ENCODE data around the gene NECTIN4.

DNA sequence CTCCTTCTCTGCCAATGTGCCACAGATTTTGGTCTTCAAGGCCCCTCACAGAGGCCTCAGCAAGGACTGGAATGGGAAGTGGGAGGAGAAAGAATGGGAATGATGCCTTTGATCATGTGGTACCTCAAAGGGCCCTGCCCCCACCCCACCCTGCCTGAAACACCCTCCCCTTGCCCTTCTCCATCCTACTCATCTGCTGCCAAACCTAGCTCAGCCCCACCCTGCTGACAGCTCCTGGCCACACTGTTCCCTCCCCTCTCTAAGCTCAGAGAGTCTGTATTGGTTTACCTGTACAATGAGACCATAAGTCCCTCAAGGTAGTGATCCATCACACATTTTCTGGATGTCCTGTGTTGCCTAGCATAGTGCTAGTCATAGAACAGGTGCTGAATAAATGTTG lies 12.9 kb downstream of the NECTIN4 start:
- TF ChIP-seq, protein P1, sequence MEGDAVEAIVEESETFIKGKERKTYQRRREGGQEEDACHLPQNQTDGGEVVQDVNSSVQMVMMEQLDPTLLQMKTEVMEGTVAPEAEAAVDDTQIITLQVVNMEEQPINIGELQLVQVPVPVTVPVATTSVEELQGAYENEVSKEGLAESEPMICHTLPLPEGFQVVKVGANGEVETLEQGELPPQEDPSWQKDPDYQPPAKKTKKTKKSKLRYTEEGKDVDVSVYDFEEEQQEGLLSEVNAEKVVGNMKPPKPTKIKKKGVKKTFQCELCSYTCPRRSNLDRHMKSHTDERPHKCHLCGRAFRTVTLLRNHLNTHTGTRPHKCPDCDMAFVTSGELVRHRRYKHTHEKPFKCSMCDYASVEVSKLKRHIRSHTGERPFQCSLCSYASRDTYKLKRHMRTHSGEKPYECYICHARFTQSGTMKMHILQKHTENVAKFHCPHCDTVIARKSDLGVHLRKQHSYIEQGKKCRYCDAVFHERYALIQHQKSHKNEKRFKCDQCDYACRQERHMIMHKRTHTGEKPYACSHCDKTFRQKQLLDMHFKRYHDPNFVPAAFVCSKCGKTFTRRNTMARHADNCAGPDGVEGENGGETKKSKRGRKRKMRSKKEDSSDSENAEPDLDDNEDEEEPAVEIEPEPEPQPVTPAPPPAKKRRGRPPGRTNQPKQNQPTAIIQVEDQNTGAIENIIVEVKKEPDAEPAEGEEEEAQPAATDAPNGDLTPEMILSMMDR (IDR thresholded peaks at IDR 0.05): no peak
- no peak for TF ChIP-seq POLR2A (IDR thresholded peaks at IDR 0.05)
